HUES6 (cell line): ENCODE data around the gene TMF1.

Source experiments
- H3K27ac ChIP-seq: 2 replicates; pipeline ENCODE4 v1.7.0; 2013; ENCODE audit warnings: low read depth, mild to moderate bottlenecking, low read length, inconsistent platforms
- H3K27me3 ChIP-seq: 2 replicates; pipeline ENCODE4 v1.6.1; 2013; ENCODE audit warnings: low read length; ENCODE audit not compliant: control insufficient read depth, insufficient read depth
- H3K36me3 ChIP-seq: 2 replicates; pipeline ENCODE4 v1.6.1; 2013; ENCODE audit warnings: low read length; ENCODE audit not compliant: control insufficient read depth, insufficient read depth
- H3K4me1 ChIP-seq: 2 replicates; pipeline ENCODE4 v1.6.1; 2013; ENCODE audit warnings: low read length; ENCODE audit not compliant: control insufficient read depth, insufficient read depth
- H3K4me3 ChIP-seq: 2 replicates; pipeline ENCODE4 v1.5.1; 2013; ENCODE audit warnings: low read depth, low read length
- H3K9ac ChIP-seq: one replicate; pipeline ENCODE4 v1.6.1; 2013; ENCODE audit warnings: mild to moderate bottlenecking, low read length
- H3K9me3 ChIP-seq: 2 replicates; pipeline ENCODE4 v1.6.1; 2013; ENCODE audit warnings: low read depth, low read length; ENCODE audit not compliant: control insufficient read depth, insufficient read depth

Gene TMF1

GRCh38 chr3:69072928-69073327, 20.8 kb upstream of the TMF1 start:
- Histone ChIP-seq H3K9me3 (no peaks in the 10 kb centered on the region), H3K4me1 (no peaks in the 10 kb centered on the region), H3K27me3 (no peaks in the 10 kb centered on the region), H3K9ac (no peak overlapping the region), H3K27ac (no peak overlapping the region), H3K36me3 (peaks cover 45% of the 10 kb centered on the region), H3K4me3 (no peak overlapping the region)

GRCh38 chr3:69066121-69066520, 14.0 kb upstream of the TMF1 start:
- H3K4me3 ChIP-seq = no peak overlapping the region
- H3K36me3 ChIP-seq = peaks cover 53% of the 10 kb centered on the region
- H3K9ac ChIP-seq = no peak overlapping the region
- H3K4me1 ChIP-seq = no peaks in the 10 kb centered on the region
- no peaks in the 10 kb centered on the region for H3K27me3 ChIP-seq
- H3K9me3 ChIP-seq = no peaks in the 10 kb centered on the region
- no peak overlapping the region for H3K27ac ChIP-seq

- Histone ChIP-seq H3K27ac (no peak overlapping the region), H3K9ac (no peak overlapping the region), H3K27me3 (no peaks in the 10 kb centered on the region), H3K4me3 (no peak overlapping the region), H3K9me3 (no peaks in the 10 kb centered on the region), H3K4me1 (no peaks in the 10 kb centered on the region), H3K36me3 (peaks cover 53% of the 10 kb centered on the region)
Measured at GRCh38 chr3:69065318-69065964, 13.3 kb upstream of the TMF1 start.

GRCh38 chr3:69063636-69064035, 11.5 kb upstream of the TMF1 start:
- Histone ChIP-seq H3K27ac (no peak overlapping the region), H3K9ac (no peak overlapping the region), H3K4me3 (no peak overlapping the region), H3K4me1 (no peaks in the 10 kb centered on the region), H3K9me3 (no peaks in the 10 kb centered on the region), H3K36me3 (peaks cover 63% of the 10 kb centered on the region), H3K27me3 (no peaks in the 10 kb centered on the region)

GRCh38 chr3:69059688-69060087, 7.6 kb upstream of the TMF1 start:
- H3K36me3 ChIP-seq = peaks cover 92% of the 10 kb centered on the region
- no peak overlapping the region for H3K4me3 ChIP-seq
- no peaks in the 10 kb centered on the region for H3K9me3 ChIP-seq
- H3K9ac ChIP-seq = no peak overlapping the region
- no peaks in the 10 kb centered on the region for H3K27me3 ChIP-seq
- no peak overlapping the region for H3K27ac ChIP-seq
- no peaks in the 10 kb centered on the region for H3K4me1 ChIP-seq

- no peaks in the 10 kb centered on the region for H3K4me1 ChIP-seq
- H3K27ac ChIP-seq = no peak overlapping the region
- no peaks in the 10 kb centered on the region for H3K27me3 ChIP-seq
- H3K9ac ChIP-seq = no peak overlapping the region
- no peak overlapping the region for H3K4me3 ChIP-seq
- no peaks in the 10 kb centered on the region for H3K9me3 ChIP-seq
- H3K36me3 ChIP-seq = peaks cover 89% of the 10 kb centered on the region
Measured at GRCh38 chr3:69058947-69059224, 6.8 kb upstream of the TMF1 start.

GRCh38 chr3:69058180-69058946, 6.2 kb upstream of the TMF1 start:
- H3K36me3 ChIP-seq = peaks cover 85% of the 10 kb centered on the region
- H3K4me3 ChIP-seq = no peak overlapping the region
- no peak overlapping the region for H3K9ac ChIP-seq
- H3K4me1 ChIP-seq = no peaks in the 10 kb centered on the region
- H3K27ac ChIP-seq = no peak overlapping the region
- no peaks in the 10 kb centered on the region for H3K9me3 ChIP-seq
- H3K27me3 ChIP-seq = no peaks in the 10 kb centered on the region

- Histone ChIP-seq H3K27ac (peak overlapping the region; percentile 26; the same call in 1 of the 2 replicates), H3K4me3 (peak overlapping the region; percentile 87), H3K9me3 (no peaks in the 10 kb centered on the region), H3K9ac (peak overlapping the region; percentile 61), H3K27me3 (no peaks in the 10 kb centered on the region), H3K4me1 (peaks cover 6% of the 10 kb centered on the region; the same call in 1 of the 2 replicates), H3K36me3 (peaks cover 41% of the 10 kb centered on the region)
Measured at GRCh38 chr3:69052472-69052898, 352 bp upstream of the TMF1 start.

GRCh38 chr3:69048990-69049389, 3.1 kb downstream of the TMF1 start:
- H3K27ac ChIP-seq = no peak overlapping the region
- peaks cover 6% of the 10 kb centered on the region; the same call in 1 of the 2 replicates for H3K4me1 ChIP-seq
- H3K4me3 ChIP-seq = no peak overlapping the region
- H3K9me3 ChIP-seq = no peaks in the 10 kb centered on the region
- no peaks in the 10 kb centered on the region for H3K27me3 ChIP-seq
- H3K9ac ChIP-seq = no peak overlapping the region
- peaks cover 41% of the 10 kb centered on the region for H3K36me3 ChIP-seq

GRCh38 chr3:69044608-69045007, 7.5 kb downstream of the TMF1 start:
- Histone ChIP-seq H3K4me1 (no peaks in the 10 kb centered on the region), H3K27ac (no peak overlapping the region), H3K36me3 (peaks cover 71% of the 10 kb centered on the region), H3K27me3 (no peaks in the 10 kb centered on the region), H3K4me3 (no peak overlapping the region), H3K9me3 (no peaks in the 10 kb centered on the region), H3K9ac (no peak overlapping the region)

- Histone ChIP-seq H3K27ac (no peak overlapping the region), H3K27me3 (no peaks in the 10 kb centered on the region), H3K4me1 (no peaks in the 10 kb centered on the region), H3K9ac (no peak overlapping the region), H3K9me3 (no peaks in the 10 kb centered on the region), H3K36me3 (peaks cover 81% of the 10 kb centered on the region), H3K4me3 (no peak overlapping the region)
Measured at GRCh38 chr3:69033470-69033869, 18.7 kb downstream of the TMF1 start.
